Measurements from ENCODE around the gene ACSL6.

ACSL6 gene

DNA sequence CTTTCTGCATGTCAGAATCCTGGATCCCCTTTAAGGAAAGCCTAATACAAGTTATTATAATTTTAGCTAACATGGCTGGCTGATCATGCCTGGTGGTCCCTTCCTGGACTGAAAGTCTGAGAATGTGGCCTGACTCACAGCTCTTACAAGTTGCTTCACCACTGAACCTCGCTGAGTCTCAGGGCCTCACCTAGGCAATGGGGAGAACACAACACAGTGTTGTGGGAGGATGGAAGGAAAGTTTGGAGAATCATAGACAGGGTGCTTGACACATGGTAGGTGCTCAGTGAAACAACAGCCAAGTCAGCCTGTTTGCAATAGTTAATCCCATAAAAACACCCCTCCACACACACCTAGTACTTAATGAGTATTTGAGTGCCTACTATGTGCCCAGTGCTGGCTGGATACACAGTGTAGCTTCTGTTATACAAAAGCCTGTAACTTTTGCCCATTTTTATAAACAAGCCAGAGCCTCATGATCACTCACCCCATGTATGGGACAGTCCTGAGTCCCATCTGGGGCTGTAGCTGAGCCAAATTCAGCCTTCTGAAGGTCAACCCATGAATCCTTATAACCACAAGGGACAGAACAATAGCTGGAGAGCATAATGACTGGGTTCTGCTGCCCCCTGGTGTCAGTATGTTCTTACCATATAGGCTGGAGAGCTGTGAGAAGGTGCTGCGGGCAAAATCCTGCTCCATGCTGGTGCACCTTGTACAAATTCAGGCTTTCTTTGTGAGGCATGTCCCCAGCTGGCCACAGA, 3.9 kb downstream of the ACSL6 start:
- H3K36me3 ChIP-seq, result no peaks in the 10 kb centered on the region
- no peak overlapping the region for H3K9ac ChIP-seq
- peaks cover 0 to 15% (median 0%) of the 10 kb centered on the region in 11 experiments; a peak in 7 of 22 replicates for H4K20me1 ChIP-seq
- no peak overlapping the region for H3K4me2 ChIP-seq
- H3K4me1 ChIP-seq, result peaks cover 4 to 34% (median 25%) of the 10 kb centered on the region in 10 experiments; a peak in 19 of 20 replicates
- no peak overlapping the region for H3K27ac ChIP-seq
- no peak for TF ChIP-seq Cebpa-rat (IDR thresholded peaks at IDR 0.05)
- H3K27me3 ChIP-seq, result peaks cover 31 to 42% (median 39%) of the 10 kb centered on the region in 11 experiments
- no peaks in the 10 kb centered on the region for H3K9me3 ChIP-seq (replicated peaks in 1 of 11)
- H3K4me3 ChIP-seq, result no peak overlapping the region

DNA sequence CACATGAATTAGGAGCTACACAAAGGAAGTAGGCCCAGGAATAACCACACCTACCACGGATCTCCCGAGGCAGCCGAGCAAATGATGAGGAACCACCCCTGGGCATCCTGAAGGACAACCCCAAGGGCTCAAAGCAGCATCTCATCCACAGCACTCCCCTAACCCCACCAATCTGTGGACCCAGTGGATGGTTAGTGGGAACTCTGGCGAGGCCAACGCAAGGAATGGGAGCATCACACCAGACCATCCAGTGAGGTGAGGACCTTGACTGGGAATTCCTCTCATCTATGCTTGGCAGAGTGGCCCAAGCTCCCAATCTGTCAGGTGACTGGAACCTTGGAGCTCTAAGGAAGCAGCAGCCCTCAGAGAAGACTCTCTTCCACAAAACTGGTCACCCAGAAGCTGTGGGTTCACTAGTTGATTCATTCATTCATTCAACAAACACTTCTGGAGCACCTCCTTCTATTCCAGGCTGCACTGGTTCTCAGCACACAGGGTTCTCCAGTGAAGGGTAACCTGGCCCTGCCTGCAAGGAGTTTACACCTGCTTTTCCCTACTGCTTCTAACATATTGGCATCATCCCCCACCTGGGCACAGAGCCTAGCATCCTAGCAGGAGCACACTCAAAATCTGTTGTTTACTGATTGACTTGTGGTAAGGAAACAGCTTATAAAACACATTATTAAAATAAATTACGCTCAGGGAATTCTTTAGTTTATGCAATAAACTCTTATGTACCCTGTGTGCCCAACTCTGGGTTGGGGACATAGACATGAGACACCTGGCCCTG, 4.9 kb downstream of the ACSL6 start:
- Histone ChIP-seq H3K9me3 (replicated peaks in 1 of 11) (no peaks in the 10 kb centered on the region), H3K4me2 (peak overlapping the region in 4 of 11 experiments; percentile 6 to 55 (median 36); a peak in 2 of 22 replicates), H3K27me3 (peaks cover 20 to 32% (median 29%) of the 10 kb centered on the region in 11 experiments), H3K27ac (no peak overlapping the region), H3K36me3 (no peaks in the 10 kb centered on the region), H3K4me1 (peaks cover 7 to 38% (median 30%) of the 10 kb centered on the region in 10 experiments), H4K20me1 (peaks cover 0 to 10% (median 0%) of the 10 kb centered on the region in 11 experiments; a peak in 6 of 22 replicates), H3K4me3 (no peak overlapping the region), H3K9ac (no peak overlapping the region)
- no peak for TF ChIP-seq Cebpa-rat (IDR thresholded peaks at IDR 0.05)

- Histone ChIP-seq H3K27me3 (peaks cover 11 to 22% (median 19%) of the 10 kb centered on the region in 11 experiments), H3K4me1 (peaks cover 11 to 40% (median 34%) of the 10 kb centered on the region in 10 experiments), H3K9ac (no peak overlapping the region), H3K4me2 (peak overlapping the region in 8 of 11 experiments; percentile 4 to 57 (median 44); a peak in 10 of 22 replicates), H3K9me3 (replicated peaks in 1 of 11) (no peaks in the 10 kb centered on the region), H4K20me1 (peaks cover 0 to 6% (median 0%) of the 10 kb centered on the region in 11 experiments; a peak in 5 of 22 replicates), H3K27ac (no peak overlapping the region), H3K4me3 (no peak overlapping the region), H3K36me3 (no peaks in the 10 kb centered on the region)
- TF ChIP-seq Cebpa-rat (IDR thresholded peaks at IDR 0.05), result no peak
These were observed 5.9 kb downstream of the ACSL6 start for GRCh38 chr5:132005591-132005990.

- H3K27ac ChIP-seq, result no peak overlapping the region
- H3K36me3 ChIP-seq, result no peaks in the 10 kb centered on the region
- no peak overlapping the region for H3K9ac ChIP-seq
- H3K4me2 ChIP-seq, result no peak overlapping the region
- peaks cover 27 to 56% (median 50%) of the 10 kb centered on the region in 10 experiments for H3K4me1 ChIP-seq
- H3K27me3 ChIP-seq, result peaks cover 0 to 6% (median 3%) of the 10 kb centered on the region in 11 experiments; a peak in 11 of 22 replicates
- peaks cover 0 to 6% (median 0%) of the 10 kb centered on the region in 11 experiments; a peak in 2 of 22 replicates for H4K20me1 ChIP-seq
- no peak for TF ChIP-seq Cebpa-rat (IDR thresholded peaks at IDR 0.05)
- no peak overlapping the region for H3K4me3 ChIP-seq
- H3K9me3 ChIP-seq (replicated peaks in 1 of 11), result no peaks in the 10 kb centered on the region
These were observed 7.5 kb downstream of the ACSL6 start for GRCh38 chr5:132003982-132004381.

DNA sequence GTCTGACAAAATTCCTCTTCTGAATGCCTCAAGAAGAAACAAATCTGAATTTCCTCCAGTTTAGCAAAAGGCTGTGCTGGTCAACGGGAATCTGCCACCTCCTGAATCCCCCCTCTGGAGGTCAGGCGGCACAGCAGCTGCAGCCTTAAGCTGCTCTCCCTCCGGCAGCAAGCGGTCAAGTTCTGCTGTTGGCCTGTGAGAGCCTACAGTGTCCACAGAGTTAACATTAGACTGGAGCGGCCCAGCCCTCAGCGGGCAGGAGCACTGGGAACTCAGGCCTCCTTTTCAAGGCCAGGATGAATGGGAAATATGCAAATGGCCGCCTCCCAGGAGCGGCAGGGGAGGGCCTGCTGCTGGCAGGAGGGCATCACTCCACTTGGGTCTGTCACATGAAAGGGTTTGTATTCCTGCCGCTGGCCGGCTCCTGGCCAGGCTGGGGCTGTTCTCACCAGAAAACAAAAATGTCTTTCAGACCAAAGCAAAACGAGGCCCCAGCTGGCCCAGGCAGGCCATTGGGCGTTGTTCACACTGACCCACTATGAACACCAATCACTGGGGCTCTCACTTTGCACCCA, 8.2 kb downstream of the ACSL6 start:
- H4K20me1 ChIP-seq, result peaks cover 0 to 6% (median 0%) of the 10 kb centered on the region in 11 experiments; a peak in 2 of 22 replicates
- peaks cover 31 to 63% (median 57%) of the 10 kb centered on the region in 10 experiments for H3K4me1 ChIP-seq
- H3K36me3 ChIP-seq, result no peaks in the 10 kb centered on the region
- no peak for TF ChIP-seq Cebpa-rat (IDR thresholded peaks at IDR 0.05)
- no peak overlapping the region for H3K4me3 ChIP-seq
- no peaks in the 10 kb centered on the region for H3K9me3 ChIP-seq (replicated peaks in 1 of 11)
- H3K4me2 ChIP-seq, result peak overlapping the region in 5 of 11 experiments; percentile 88 to 94 (median 93); a peak in 4 of 22 replicates
- H3K27me3 ChIP-seq, result no peaks in the 10 kb centered on the region
- no peak overlapping the region for H3K9ac ChIP-seq
- no peak overlapping the region for H3K27ac ChIP-seq

- TF ChIP-seq Cebpa-rat (IDR thresholded peaks at IDR 0.05), result no peak
- Histone ChIP-seq H3K27me3 (no peaks in the 10 kb centered on the region), H3K4me2 (peak overlapping the region in 8 of 11 experiments; percentile 71 to 94 (median 89); a peak in 15 of 22 replicates), H3K36me3 (no peaks in the 10 kb centered on the region), H3K9ac (no peak overlapping the region; a peak in 1 of 22 replicates), H3K4me1 (peaks cover 33 to 67% (median 62%) of the 10 kb centered on the region in 10 experiments), H3K4me3 (no peak overlapping the region), H3K27ac (peak overlapping the region in 2 of 11 experiments; percentile 23 to 79; a peak in 2 of 22 replicates), H3K9me3 (replicated peaks in 1 of 11) (no peaks in the 10 kb centered on the region), H4K20me1 (peaks cover 0 to 6% (median 0%) of the 10 kb centered on the region in 11 experiments; a peak in 2 of 22 replicates)
These were observed 8.7 kb downstream of the ACSL6 start for GRCh38 chr5:132002757-132003156.

DNA sequence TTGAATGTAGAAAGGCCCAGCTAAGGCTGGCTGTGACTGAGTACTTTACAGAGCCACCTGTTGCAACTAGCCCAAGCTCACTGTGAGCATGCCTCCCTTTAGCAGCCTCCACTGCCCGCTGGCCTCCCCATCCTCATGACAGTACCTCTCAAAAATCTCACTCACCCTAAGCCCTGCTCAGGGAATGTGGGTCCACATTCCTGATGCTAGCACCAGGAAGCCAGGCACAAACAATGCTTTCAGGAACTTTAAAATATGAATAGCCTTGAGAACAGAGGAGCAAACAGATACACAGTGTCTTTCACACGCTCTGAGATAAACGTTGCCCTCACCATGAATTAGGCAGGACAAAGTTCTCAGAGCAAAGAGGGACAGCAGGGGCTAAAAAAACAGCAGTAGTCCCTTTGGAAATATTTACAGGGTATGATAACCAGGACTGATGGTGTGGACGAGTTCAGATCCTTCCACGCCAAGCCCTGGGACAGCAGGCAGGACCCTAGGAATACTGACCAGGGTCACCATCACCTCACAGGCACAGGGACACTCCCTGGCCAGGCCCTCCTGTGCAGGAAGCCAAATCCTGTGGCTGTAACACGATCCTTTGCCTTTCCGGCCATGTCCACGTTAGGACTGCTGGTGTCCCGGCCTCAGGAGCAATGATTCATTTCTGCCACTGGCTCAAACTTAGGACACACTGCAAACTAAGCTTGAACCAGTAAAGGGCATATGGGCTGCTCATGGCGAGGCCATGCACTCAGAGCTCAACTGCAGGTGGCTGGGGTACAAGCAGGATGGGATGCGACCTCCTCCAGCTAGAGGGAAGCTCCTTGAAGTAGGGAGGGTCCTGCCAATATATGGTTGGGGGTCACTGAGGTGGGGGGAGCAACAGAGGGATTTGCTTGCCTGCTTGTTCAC, 9.6 kb downstream of the ACSL6 start:
- no peaks in the 10 kb centered on the region for H3K27me3 ChIP-seq
- H4K20me1 ChIP-seq, result peaks cover 0 to 6% (median 0%) of the 10 kb centered on the region in 11 experiments; a peak in 2 of 22 replicates
- H3K4me3 ChIP-seq, result no peak overlapping the region
- peak overlapping the region; percentile 55 to 94 (median 84) for H3K4me2 ChIP-seq
- H3K27ac ChIP-seq, result peak overlapping the region in 6 of 11 experiments; percentile 26 to 80 (median 74); a peak in 10 of 22 replicates
- H3K36me3 ChIP-seq, result no peaks in the 10 kb centered on the region
- TF ChIP-seq Cebpa-rat (IDR thresholded peaks at IDR 0.05), result no peak
- peaks cover 33 to 74% (median 71%) of the 10 kb centered on the region in 10 experiments for H3K4me1 ChIP-seq
- no peaks in the 10 kb centered on the region for H3K9me3 ChIP-seq (replicated peaks in 1 of 11)
- H3K9ac ChIP-seq, result peak overlapping the region in 4 of 11 experiments; percentile 2 to 67 (median 64); a peak in 4 of 22 replicates

Measured in BLaER1 treated with 17β-estradiol and CSF1 and Interleukin-3, amounts not matched to agents 10 nM and 100 nM (cell line).